Lung (tissue), 16 donors: ENCODE measurements around the gene OR4C5. TPM values are rescaled to one million over a fixed set of nuclear protein-coding genes. Genes with fewer than 3 reads are reported as not detected.
"Not testable (repeated sequence)": the region's sequence is repeated elsewhere in the genome, so short reads cannot be mapped to it uniquely, and the experiment has no call there.

Experiments used
- ATAC-seq: fragments of 200-7000 bp; cut with Tn5 transposase; one replicate; pipeline ENCODE4 v1.9.1; 2020; ENCODE audit warnings: moderate number of reproducible peaks; ENCODE audit not compliant: insufficient read depth, low FRiP score
- DNase-seq, 3 donors: peaks; one replicate each; pipeline ENCODE4 v3.0.0-alpha.2; 2013 to 2017
- H3K27ac ChIP-seq, 2 donors: one replicate each; pipeline ENCODE4 v1.5.1; 2013; ENCODE audit warnings: mild to moderate bottlenecking in 2 of 2, moderate library complexity in 2 of 2, control low read depth in 1 of 2, inconsistent platforms in 1 of 2, low read depth in 1 of 2, low read length in 1 of 2
- H3K27me3 ChIP-seq, 3 donors: one replicate each; pipeline ENCODE4 v1.5.1; 2013; ENCODE audit warnings: low read length in 2 of 3; ENCODE audit not compliant: control insufficient read depth in 3 of 3, insufficient read depth in 3 of 3
- H3K36me3 ChIP-seq, 4 donors: one replicate each; pipeline ENCODE4 v1.5.1; 2013; ENCODE audit warnings: low read length in 4 of 4, mild to moderate bottlenecking in 1 of 4, moderate library complexity in 1 of 4; ENCODE audit not compliant: control insufficient read depth in 4 of 4, insufficient read depth in 4 of 4
- H3K4me1 ChIP-seq, 5 donors: one replicate each; pipeline ENCODE4 v1.5.1; 2013; ENCODE audit warnings: low read length in 5 of 5, mild to moderate bottlenecking in 2 of 5, moderate library complexity in 1 of 5; ENCODE audit not compliant: control insufficient read depth in 5 of 5, insufficient read depth in 5 of 5
- H3K4me3 ChIP-seq: one replicate; pipeline ENCODE4 v1.5.1; 2013; ENCODE audit warnings: mild to moderate bottlenecking, control low read depth, moderate library complexity
- H3K9ac ChIP-seq, 2 donors: one replicate each; pipeline ENCODE4 v1.5.1; 2013; ENCODE audit warnings: low read length in 2 of 2, control low read depth in 1 of 2; ENCODE audit not compliant: insufficient read depth in 1 of 2
- H3K9me3 ChIP-seq, 4 donors: one replicate each; pipeline ENCODE4 v1.5.1; 2013; ENCODE audit warnings: low read length in 3 of 4, mild to moderate bottlenecking in 1 of 4, moderate library complexity in 1 of 4; ENCODE audit not compliant: control insufficient read depth in 4 of 4, insufficient read depth in 3 of 4
- CTCF ChIP-seq: IDR thresholded peaks from 2 replicates; pipeline ENCODE4 v1.5.1; 2012; ENCODE audit warnings: mild to moderate bottlenecking; ENCODE audit errors: control extremely low read depth, extremely low read depth
- WGBS, 2 donors: extraction: QIAGEN DNeasy Blood & Tissue Kit; methylation state at CpG; one replicate each; pipeline ENCODE4 v1.1.7; 2013; 5-methylcytosine and 5-hydroxymethylcytosine counted together
- long read RNA-seq, 5 donors: transcript quantifications; one replicate each; lab custom pipeline, GENCODE V29; 2026
- polyA plus RNA-seq, 2 donors: library from polyadenylated mRNA; stranded (reverse); fragments of 200-250 nt; gene quantifications; one replicate each; pipeline ENCODE4 v1.2.1, GENCODE V29; 2013
- total RNA-seq, 2 donors: library from RNA; depleted of rRNA in 1 of 2; stranded (reverse); fragments of >200 nt in 1 of 2; gene quantifications; one replicate each; pipeline ENCODE4 v1.2.1, GENCODE V29; 2014 to 2021
- donor health status: control.
- donor health status: control.
- donor health status: Bipolar disorder and iron deficiency.
- donor health status: healthy.
- donor health status: DM: yes; HTN: yes; CAD: no.

OR4C5 gene
- not detected for total RNA-seq
- polyA plus RNA-seq = not detected
- long read RNA-seq, donor 1 = 0 reads
- long read RNA-seq, donor 2 = 0 reads
- long read RNA-seq, donor 3 = 0 reads
- long read RNA-seq, donor 4 = 0 reads
- long read RNA-seq, donor 5 = 0 reads

GRCh38 chr11:48366365-48366764 is at the start of gene OR4C5:
Gene OR4C5, minus strand, starts transcription at chr11:48366465. Its CDS starts 0 bp downstream, at chr11:48366465.
- no peaks in the 10 kb centered on the region for H3K27me3 ChIP-seq

GRCh38 chr11:48384670-48385069 is 18.4 kb upstream of the OR4C5 start:
- ATAC-seq (no peak), DNase-seq (no peak)
- no peaks in the 10 kb centered on the region for H3K36me3 ChIP-seq
- H3K4me3 ChIP-seq = no peak overlapping the region
- peaks cover 1 to 15% (median 6%) of the 10 kb centered on the region in 4 donors for H3K9me3 ChIP-seq
- no peaks in the 10 kb centered on the region for H3K27me3 ChIP-seq
- TF ChIP-seq CTCF = no peak
- H3K27ac ChIP-seq = no peak overlapping the region
- no peaks in the 10 kb centered on the region for H3K4me1 ChIP-seq
- 46% methylated on average over 4 of the region's 4 CpGs for WGBS, 2 donors
- H3K9ac ChIP-seq = no peak overlapping the region

More at GRCh38 chr11:48366365-48366764, at the start of gene OR4C5:
- Histone ChIP-seq H3K4me1 (no peaks in the 10 kb centered on the region), H3K9me3 (peaks cover 0 to 11% (median 0%) of the 10 kb centered on the region in 4 donors), H3K4me3 (no peak within 1 kb of the TSS), H3K36me3 (no peaks in the 10 kb centered on the region), H3K9ac (no peak within 1 kb of the TSS), H3K27ac (no peak within 1 kb of the TSS)
- 78 to 82% methylated on average over 2 of the region's 2 CpGs for WGBS, 2 donors
- TF ChIP-seq CTCF = no peak
- ATAC-seq (no peak), DNase-seq (no peak)

GRCh38 chr11:48384151-48384550 is 17.9 kb upstream of the OR4C5 start:
- DNase-seq, H3K4me3 ChIP-seq, H3K4me1 ChIP-seq, H3K36me3 ChIP-seq, H3K27ac ChIP-seq, H3K27me3 ChIP-seq, H3K9ac ChIP-seq, ATAC-seq: not testable (repeated sequence)
- peaks cover 1 to 19% (median 6%) of the 10 kb centered on the region in 4 donors for H3K9me3 ChIP-seq
- WGBS, 2 donors = 49 to 67% methylated on average over 2 of the region's 2 CpGs

GRCh38 chr11:48361289-48361688 is 5.0 kb downstream of the OR4C5 start:
- not testable (repeated sequence) for H3K4me3 ChIP-seq, DNase-seq, H3K27ac ChIP-seq, H3K9ac ChIP-seq, ATAC-seq, H3K4me1 ChIP-seq, H3K27me3 ChIP-seq, H3K36me3 ChIP-seq
- WGBS, 2 donors = 45 to 58% methylated on average over 2 of the region's 2 CpGs
- peaks cover 0 to 14% (median 3%) of the 10 kb centered on the region in 4 donors for H3K9me3 ChIP-seq
